H54 (cell line): ENCODE results near the gene WDR64.
"Not testable (repeated sequence)": the region's sequence is repeated elsewhere in the genome, so short reads cannot be mapped to it uniquely, and the experiment has no call there.

ENCODE experiments used
- DNase-seq: peaks from one replicate; pipeline ENCODE4 v3.0.0; 2011; ENCODE audit warnings: low spot score, mixed read lengths; ENCODE audit not compliant: insufficient read length
- FAIRE-seq: peaks from 3 replicates; lab custom pipeline; 2011; peaks lifted over from hg19 to GRCh38; lab: Jason Lieb, UNC
- POLR2A ChIP-seq: IDR thresholded peaks from 2 replicates; pipeline ENCODE4 v1.6.1; 2011; ENCODE audit warnings: low read depth, mild to moderate bottlenecking, low read length

WDR64 gene

DNA sequence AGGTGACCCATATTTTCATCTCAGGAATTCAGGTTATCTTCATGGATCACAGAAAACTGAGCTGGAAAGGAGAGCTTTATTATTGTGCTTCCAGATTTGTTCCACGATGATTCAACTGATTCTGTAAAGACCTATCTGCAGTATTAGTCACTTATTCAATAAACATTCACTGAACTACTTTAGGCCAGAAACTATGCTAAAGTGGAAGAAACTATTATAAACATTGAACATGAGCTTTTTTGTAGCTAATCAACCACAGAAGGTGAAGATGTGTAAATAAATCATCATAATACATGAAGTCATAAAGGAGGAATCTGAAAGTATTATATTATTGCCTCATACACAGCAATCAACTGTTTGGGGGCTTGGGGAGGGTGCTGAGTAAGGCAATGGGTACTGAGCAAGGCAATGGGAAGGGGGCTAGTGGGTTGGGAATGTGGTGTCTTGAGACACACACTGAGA is 165.3 kb downstream of the WDR64 start:
- no peak for TF ChIP-seq POLR2A
- DNase-seq, result no peak
- no peak for FAIRE-seq

DNA sequence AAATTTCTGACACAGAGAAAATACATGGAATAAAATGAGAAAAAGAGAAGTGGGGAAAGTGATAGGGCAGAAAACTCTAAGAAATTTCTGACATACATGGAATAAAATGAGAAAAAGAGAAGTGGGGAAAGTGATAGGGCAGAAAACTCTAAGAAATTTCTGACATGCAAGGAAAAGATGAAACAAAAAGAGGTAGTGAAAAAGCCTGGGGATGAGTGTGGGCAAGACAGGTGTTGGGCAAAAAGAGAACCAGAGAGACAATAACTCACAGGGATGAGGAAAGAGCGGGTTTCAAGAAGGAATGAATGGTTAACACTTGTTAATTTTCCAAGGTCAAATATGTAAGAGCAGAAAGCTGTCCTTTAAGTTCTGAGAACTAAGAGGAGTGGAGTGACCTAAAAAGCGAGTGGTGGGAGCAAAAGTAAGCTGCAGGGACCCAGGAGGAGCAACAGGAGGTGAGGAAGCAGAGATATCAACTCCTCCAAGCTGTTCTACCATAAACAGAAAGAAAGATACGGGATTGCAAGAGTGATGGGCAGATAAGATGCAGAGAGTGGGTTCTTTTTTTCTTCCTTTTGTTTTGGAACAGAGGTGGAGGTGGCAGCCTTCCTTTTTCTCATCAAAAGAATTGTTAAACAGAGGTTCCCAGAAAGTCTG is 166.0 kb downstream of the WDR64 start:
- DNase-seq (no peak), FAIRE-seq (no peak)
- TF ChIP-seq POLR2A, result no peak

DNA sequence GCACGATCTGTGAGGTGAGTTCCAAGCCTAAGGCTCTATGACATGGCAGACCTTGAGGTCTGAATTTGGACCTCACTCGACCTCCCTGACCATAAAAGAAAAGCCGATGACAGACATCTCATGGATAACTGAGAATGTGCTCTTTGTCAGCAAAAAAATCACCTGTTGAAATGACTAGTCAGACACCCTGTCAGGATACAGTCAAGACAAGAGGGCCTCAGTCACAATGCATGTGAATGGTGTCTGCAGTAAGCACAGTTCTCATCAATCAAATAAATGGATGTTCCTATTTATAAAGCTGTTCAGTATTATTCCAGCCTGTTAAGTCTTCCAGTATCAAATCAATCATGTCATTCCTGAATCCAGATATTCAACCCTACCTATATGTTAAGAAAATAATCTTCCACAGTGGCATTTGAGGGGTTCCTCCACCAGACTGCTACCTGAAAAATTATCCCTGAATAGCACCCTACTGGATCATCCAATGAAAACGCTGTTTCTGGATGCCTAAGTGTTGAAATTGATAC is 167.3 kb downstream of the WDR64 start:
- DNase-seq, result no peak
- TF ChIP-seq POLR2A, result no peak
- no peak for FAIRE-seq

DNA sequence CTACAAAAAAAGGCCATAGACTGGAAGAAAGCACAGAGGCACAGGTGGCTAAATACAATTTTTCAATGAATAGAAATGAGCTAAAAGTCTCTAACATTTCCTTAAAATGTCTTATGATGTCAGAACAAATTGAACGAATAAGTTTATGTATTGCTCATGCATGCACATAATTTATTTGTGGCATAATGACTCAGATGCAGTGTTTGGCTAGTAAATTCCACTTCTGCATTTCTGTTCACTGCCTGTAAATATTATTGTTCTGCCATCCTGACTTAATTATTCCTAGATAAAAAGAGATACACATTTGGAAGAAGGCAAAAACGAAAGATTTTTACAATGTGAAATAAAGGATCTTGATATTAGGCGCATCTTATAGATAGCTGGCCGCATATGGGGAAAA is 169.3 kb downstream of the WDR64 start:
- no peak for TF ChIP-seq POLR2A
- FAIRE-seq, result no peak
- DNase-seq, result no peak

DNA sequence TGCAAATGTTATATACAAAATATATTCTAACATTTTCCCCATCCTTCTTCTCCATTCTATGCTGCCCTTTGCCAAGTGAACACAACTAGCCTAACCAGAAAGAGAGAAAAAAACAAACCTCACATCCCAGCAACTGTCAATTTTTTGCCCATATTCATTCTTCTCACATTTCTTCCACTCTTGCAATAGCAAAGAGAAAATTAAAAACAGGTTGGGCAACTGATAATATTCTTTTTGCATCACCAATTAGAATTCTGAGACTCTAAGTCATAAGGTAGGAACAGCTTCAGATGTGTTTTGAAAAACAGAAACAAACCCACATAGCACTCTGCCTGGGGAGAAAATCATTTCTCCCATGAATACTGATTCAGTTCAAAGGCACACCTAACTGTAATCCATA is 170.8 kb downstream of the WDR64 start:
- no peak for TF ChIP-seq POLR2A
- DNase-seq (no peak), FAIRE-seq (no peak)

DNA sequence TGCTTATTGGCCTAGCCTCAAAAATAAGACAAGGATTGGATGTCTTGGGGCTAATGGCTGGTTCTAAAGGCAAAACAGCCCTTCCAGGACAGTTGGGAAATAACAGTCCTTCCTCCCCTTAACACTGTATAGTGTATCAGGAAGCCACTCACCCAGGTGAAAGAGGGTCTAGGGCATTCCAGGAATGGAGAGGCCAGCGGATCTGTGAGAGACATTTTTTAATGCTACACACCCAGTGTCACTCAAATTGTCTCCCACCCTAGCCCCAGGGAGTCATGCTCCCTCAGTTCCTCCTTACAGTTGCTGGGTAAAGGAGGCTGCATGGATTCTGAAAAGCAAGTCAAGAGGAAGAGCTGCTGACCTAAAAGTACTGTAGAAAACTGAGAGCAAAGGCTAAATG is 171.8 kb downstream of the WDR64 start:
- DNase-seq, result no peak
- no peak for TF ChIP-seq POLR2A
- FAIRE-seq, result no peak

DNA sequence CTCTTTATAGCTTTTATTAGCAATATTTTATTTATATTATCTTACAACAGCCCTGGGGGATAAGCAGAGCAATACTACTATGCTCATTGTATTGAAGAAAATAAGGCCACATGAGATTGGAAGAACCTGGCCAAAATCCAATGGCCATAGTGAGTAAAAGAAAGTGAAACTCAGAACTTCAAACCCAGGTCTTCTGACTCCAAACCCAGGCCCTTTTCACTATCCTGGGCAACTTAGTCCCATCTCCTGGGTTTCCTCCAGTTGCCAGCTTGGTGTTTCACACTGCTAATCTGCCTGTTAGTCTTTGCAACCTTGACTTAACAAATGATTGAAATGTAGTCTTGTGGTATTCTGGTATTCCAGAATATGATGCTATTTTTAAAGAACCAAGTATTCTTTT is 173.5 kb downstream of the WDR64 start:
- TF ChIP-seq POLR2A, result no peak
- no peak for FAIRE-seq
- DNase-seq, result no peak

DNA sequence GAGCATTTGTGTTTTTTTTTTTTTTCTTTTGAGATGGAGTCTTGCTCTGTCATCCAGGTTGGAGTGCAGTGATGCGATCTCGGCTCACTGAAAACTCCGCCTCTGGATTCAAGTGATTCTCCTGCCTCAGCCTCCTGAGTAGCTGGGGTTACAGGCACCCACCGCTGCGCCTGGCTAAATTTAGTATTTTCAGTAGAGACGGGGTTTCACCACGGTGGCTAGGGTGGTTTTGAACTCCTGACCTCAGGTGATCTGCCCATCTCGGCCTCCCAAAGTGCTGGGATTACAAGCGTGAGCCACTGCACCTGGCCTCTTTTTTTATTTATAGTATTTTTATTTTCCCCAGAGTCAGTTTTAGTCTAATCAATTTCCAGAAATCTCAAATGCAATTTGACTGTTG is 174.5 kb downstream of the WDR64 start:
- DNase-seq, FAIRE-seq: not testable (repeated sequence)

DNA sequence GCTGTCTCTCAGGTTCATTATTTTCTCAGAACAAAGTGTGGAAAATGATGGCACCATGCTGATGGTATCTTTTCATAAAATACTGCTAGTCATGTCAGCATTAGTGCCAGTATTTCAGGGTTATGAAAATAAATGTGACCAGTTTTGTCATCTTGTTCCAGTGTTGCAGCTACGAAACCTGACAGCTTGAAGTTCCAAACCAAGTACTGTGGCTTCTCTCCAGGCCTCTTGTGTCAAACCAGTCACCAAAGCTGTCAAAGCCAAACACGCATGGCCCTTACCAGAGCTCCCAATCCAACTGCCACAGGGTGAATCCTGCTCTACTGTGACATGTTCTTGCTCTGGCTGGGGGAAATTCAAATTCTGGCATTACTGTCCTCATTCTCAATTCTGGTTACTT is 175.2 kb downstream of the WDR64 start:
- DNase-seq (no peak), FAIRE-seq (no peak)

DNA sequence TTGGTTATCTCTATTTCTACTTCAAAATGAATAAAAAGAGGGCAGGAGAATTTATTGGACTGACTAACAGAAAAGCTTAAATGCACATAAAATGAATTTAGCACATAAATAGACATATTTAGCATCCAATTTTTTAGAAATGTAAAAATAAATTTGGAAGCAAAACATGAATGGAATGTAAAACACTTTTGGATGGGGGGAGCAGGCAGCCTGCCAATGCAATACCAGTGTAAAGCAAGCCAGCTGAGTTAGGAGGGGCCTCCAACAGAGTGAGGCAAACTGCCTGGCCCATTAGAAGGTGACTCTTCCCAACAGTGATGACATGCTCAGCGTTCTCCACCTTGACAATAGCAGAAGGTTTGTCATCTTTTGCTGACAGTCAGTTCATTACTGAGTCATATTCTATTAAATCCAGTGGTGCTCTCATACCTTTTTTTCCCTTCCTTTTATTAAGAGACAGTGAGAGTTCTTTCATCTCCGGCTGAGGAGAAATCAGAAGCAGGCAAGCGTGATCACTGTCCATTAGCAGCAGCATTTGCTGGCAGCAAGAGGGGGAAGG is 176.5 kb downstream of the WDR64 start:
- FAIRE-seq (no peak), DNase-seq (no peak)
- TF ChIP-seq POLR2A, result no peak

More for the DNA sequence above, 175.2 kb downstream of the WDR64 start:
- no peak for TF ChIP-seq POLR2A

DNA sequence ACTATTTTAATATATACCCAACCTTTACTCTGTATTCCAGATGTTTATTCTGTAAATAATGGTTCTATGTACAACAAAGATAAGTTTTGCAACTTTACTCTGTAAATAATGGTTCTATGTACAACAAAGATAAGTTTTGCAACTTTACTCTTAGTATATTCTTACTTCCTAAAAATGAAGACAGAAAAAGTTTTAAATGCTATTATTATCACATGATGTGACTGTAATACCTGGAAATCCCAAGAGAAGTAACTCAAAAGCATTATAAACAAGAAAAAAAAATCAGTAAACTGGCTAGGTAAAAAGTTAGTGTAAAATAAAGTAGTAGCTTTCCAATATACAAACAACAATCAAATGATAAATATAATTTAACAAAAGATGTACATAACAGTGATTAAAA is 177.4 kb downstream of the WDR64 start:
- FAIRE-seq, result no peak
- DNase-seq, result no peak

DNA sequence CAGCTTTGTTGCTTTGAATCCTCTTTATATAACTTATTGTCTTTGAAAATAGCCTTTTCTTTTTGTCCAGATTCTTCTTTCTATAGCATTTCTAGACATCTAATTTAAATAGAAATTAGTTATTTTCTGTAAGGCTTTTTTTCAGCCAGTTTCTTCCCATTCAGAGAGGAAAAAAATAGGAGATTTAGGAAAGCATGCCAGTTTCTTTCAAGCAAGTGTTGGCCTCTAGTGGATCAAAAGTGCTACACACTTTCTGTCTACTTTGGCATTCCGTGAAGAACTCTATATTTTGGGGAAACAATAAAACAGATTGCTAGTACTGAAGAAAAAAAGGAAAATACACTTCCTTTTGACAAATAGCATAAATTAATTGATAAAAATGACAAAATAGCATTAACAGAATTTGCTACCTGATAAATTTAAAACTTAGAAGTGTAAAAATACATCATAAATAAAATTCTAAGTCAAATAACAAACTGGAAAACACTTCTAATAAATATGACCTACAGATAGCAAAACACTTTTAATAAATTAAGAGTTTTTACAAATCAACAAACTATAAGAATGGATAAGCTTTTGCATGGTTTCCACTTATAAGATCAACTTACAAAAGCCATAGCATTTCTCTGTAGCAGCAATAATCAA is 182.8 kb downstream of the WDR64 start:
- FAIRE-seq (peak; percentile 84), DNase-seq (no peak)
- no peak for TF ChIP-seq POLR2A

More for the DNA sequence above, 177.4 kb downstream of the WDR64 start:
- no peak for TF ChIP-seq POLR2A

DNA sequence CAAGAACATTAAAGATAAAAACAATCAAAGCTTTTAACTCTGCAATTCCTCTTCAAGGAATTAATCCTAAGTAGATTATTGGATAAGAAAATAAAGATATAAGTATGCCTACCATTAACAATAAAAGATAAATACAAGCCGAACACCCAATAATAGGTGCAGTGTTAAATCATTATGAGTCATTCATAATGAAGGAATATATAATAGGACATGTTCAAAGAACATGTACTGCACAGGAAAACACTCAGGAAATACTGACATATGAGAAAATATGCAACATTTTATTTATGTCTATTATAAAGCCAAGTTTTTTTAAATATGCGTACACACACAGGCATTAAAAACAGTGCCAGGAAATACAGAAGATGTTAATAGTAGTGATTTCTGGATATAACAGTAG is 184.9 kb downstream of the WDR64 start:
- DNase-seq (no peak), FAIRE-seq (no peak)
- no peak for TF ChIP-seq POLR2A

DNA sequence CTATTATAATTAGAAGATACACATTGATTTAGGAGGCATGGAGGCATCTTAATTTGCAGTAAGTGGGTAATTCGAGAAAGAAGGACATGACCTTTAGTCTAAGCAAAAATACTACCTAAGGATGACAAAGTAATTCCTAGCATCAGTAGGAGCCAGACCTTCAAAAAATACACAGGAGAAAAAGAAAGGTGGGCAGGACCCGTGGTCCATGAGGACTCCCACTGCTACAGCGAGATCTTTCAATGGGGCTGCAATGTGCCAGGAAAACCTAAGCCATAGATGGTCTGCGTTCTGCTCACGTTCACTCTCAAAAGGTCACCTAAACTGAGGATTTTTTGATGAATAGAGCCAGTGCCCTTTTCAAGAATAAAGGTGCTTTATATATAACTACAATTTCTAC is 185.3 kb downstream of the WDR64 start:
- DNase-seq (no peak), FAIRE-seq (no peak)
- TF ChIP-seq POLR2A, result no peak
